Measurements from ENCODE around the gene AIG1.

DNA sequence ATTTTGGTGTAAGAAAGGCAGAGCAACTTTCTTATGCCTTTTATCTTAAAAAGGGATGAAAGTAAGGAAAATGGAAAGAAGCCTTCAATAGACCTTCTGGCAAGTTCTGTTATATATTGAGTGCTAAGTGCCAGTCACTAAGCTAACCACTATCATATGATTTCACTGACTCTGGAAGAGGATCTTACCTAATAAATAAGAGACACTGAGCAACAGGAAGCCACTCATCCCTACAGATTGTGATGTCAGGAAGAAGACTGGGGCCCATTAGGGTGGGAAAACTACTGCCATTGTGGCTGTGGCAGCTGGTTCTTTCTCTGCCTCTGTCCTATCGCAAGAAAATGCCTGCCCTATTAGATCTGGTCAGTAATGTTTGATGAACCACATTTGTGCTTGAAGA is 89.6 kb downstream of the AIG1 start:
- TF ChIP-seq POLR2A (IDR thresholded peaks at IDR 0.05; ENCODE audit: low read depth, low read length) (no peak), POLR2AphosphoS5 (IDR thresholded peaks at IDR 0.05; ENCODE audit: low read depth, low read length) (no peak), TAF1 (IDR thresholded peaks at IDR 0.05; ENCODE audit: borderline replicate concordance, low read depth, low read length) (no peak)

All from GM12892 (cell line).